Activated CD4-positive, alpha-beta T cell treated with anti-CD3 and anti-CD28 coated beads, Interleukin-2, amount 50 U/mL, for 1 hour (primary cell): ENCODE results near the gene ZNF513.

Source experiments
- DNase-seq: peaks from one replicate; pipeline ENCODE4 v3.0.0-alpha.2; 2020

ZNF513 gene

GRCh38 chr2:27381577-27382181, 1.1 kb upstream of the ZNF513 start:
- DNase-seq = no peak

- peak; percentile 28 for DNase-seq
Measured at GRCh38 chr2:27379836-27380625, 503 bp downstream of the ZNF513 start.

GRCh38 chr2:27379383-27379835, 1.1 kb downstream of the ZNF513 start:
- DNase-seq = no peak

GRCh38 chr2:27378809-27379290, 1.7 kb downstream of the ZNF513 start:
- DNase-seq = no peak

- no peak for DNase-seq
Measured at GRCh38 chr2:27378096-27378808, 2.3 kb downstream of the ZNF513 start.

GRCh38 chr2:27377618-27378095, 2.9 kb downstream of the ZNF513 start:
- no peak for DNase-seq

GRCh38 chr2:27376866-27377617, 3.5 kb downstream of the ZNF513 start:
- DNase-seq = no peak

- DNase-seq = no peak
Measured at GRCh38 chr2:27376151-27376865, 4.2 kb downstream of the ZNF513 start.

GRCh38 chr2:27375513-27376099, 4.9 kb downstream of the ZNF513 start:
- no peak for DNase-seq

GRCh38 chr2:27373567-27373966, 7.0 kb downstream of the ZNF513 start:
- DNase-seq = no peak

GRCh38 chr2:27372937-27373336, 7.6 kb downstream of the ZNF513 start:
- no peak for DNase-seq

- DNase-seq = peak; percentile 18
Measured at GRCh38 chr2:27370816-27371620, 9.5 kb downstream of the ZNF513 start.

GRCh38 chr2:27370026-27370815, 10.3 kb downstream of the ZNF513 start, which contains the start of the genes EIF2B4 and SNX17:
Gene EIF2B4, minus strand, starts transcription at chr2:27370338. Its CDS starts 24 bp downstream, at chr2:27370314.
Gene SNX17, plus strand, starts transcription at chr2:27370616. Its CDS starts 128 bp downstream, at chr2:27370744.
- DNase-seq = peak; percentile 99

- no peak for DNase-seq
Measured at GRCh38 chr2:27369471-27370025, 11.0 kb downstream of the ZNF513 start.

- DNase-seq = no peak
Measured at GRCh38 chr2:27363933-27364332, 16.6 kb downstream of the ZNF513 start.

GRCh38 chr2:27362678-27363420, 17.7 kb downstream of the ZNF513 start:
- no peak for DNase-seq

GRCh38 chr2:27356382-27357181, 24.0 kb downstream of the ZNF513 start, which contains the start of gene GTF3C2:
Gene GTF3C2, minus strand, starts transcription at chr2:27356764. Its CDS starts 13,210 bp downstream, at chr2:27343554.
- DNase-seq = peak; percentile 88

GRCh38 chr2:27356056-27356381, 24.5 kb downstream of the ZNF513 start:
- no peak for DNase-seq
